HG02798 (cell line): ENCODE measurements around the gene USP36.
A peak's percentile ranks its signal among the peaks of the same experiment; 100 is the strongest.
"Not testable (repeated sequence)": the region's sequence is repeated elsewhere in the genome, so short reads cannot be mapped to it uniquely, and the experiment has no call there.

ENCODE experiments used
- ATAC-seq: cut with Tn5 transposase; IDR thresholded peaks from one replicate; pipeline ENCODE4 v1.9.1; 2021; ENCODE audit warnings: mild to moderate bottlenecking; ENCODE audit not compliant: unreplicated experiment, poor library complexity

Gene USP36

DNA sequence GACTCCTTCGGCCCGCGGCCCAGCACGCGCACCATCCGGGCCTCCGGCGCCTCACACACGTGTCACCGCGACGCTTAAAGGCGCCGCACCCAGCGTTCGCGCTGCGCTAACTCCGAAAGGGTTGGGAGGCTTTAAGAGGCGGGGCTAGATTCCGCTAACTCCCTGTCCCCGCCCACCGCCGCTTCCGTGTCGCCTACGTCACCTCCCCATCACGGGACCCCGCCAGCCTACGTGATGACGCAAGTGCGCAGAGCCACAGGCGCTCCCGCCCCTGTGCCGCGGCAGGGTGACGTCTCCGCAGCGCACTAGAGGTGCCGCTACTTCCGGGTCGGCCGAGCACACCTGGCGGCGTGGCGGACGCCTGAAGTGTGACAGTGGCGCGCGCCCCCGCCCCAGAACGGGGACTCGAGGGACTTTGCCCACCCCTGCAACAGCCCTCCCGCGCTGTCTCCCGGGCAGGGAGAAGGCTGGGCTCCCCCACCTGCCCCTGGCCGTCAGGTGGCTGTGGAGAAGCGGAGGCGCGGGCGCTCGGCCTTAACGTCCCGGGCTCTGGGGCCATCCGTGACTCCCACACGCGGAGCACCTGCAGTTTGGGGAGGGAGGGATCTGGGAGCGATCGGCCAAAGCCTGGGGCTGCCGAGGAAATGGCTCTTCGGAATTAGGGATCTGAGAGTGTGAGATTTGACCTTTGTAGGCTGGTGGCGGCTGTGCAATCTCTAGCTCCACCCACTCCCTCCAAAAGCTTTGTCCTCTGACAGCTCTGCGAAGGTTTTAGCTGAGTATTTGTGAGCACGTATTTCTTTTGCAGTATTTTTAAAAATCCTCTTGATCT lies at the start of gene USP36:
USP36 (minus strand) TSS at position 35 of the 832 bp plus-strand sequence. CDS start 4,451 bp downstream, outside the sequence.
- ATAC-seq, result peak; percentile 95

DNA sequence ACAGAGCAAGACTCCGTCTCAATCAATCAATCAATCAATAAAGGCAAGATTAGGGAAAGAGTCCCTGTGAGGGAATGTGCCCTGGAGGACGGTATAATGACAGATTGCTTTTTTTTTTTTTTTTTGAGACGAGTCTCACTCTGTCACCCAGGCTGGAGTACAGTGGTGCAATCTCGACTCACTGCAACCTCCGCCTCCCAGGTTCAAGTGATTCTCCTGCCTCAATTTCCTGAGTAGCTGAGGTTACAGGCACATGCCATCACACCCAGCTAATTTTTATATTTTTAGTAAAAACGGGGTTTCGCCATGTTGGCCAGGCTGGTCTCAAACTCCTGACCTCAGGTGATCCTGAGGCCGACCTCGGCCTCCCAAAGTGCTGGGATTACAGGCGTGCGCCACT lies 49.5 kb upstream of the USP36 start:
- ATAC-seq, result not testable (repeated sequence)

DNA sequence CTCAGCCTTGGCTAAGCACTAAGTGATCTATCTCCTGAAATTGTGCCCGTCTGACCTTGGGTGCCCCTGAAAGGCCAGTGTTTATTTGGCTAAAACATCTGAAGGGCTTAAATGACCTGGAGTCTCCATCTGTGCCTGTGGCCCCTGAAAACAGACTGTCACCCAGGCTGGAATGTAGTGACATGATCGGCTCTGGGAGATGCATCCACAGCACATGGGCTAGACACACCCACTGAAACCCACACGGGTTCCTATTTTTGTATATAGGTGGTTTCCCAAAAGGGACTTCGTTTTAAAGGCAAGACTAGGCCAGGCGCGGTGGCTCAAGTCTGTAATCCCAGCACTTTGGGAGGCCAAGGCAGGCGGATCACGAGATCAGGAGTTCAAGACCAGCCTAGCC lies 48.9 kb upstream of the USP36 start:
- ATAC-seq, result peak; percentile 55

DNA sequence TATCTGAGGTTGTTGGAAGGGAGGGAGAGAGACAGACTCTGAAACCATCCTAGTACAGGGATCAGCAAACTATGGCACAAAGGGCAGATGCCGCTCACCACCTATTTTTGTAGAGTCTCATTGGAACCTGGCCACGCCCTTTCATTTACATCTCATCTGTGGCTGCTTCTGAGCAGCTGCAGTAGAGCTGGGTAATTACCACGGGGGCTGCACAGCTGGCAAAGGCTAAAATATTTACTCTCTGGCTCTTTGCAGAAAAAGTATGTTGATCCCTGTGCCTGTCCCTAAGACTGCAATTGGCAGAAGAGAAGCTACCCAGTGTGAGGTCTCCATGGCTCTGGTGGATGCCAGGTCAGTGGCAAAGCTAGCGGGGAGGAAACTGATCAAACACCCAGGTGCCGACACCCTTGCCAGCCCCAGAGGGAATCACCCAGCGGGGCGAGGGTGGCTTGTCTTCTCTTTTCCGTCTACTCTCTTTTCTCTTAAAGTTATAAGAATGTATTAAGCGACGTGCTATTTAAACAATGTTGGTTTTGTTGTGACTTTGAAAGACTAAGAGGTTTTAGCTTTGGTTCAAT lies 48.4 kb upstream of the USP36 start:
- ATAC-seq, result no peak

DNA sequence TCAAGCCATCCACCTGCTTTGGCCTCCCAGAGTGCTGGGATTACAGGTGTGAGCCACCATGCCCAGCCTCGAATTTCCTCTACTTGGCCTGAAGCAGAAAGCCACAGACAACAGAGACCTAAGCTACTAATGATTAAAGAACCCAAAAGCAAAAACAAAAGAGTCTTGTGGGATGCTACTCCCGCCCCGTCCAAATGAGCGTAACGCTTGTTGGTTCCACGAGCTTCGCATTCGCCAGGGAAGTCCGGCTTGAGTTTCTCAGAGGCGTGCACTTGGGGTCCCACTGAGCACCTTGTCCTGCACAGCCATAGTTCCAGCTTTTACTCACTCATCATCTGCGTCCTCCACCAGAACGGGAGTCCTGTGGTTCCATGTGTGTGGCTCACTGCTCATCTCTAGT lies 46.3 kb upstream of the USP36 start:
- ATAC-seq, result no peak

DNA sequence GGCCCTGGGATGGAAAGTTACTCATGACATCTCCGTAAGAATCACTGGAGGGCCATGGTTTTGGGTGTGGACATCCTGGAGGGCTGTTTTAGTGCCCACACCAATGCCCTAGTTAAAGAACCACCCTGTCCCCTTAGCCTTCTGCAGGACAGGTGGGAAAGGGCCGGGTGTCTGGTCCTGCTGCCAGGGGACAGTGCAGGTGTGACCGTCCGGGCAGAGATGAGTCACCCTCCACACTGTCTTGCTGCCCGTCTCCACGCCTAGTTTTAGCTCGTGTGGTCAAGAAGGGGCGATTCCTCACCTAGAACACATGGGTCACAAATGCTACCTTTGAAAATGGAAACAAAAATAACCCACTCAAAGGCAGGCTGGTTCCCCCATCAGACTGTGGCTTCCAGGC lies 45.3 kb upstream of the USP36 start:
- ATAC-seq, result no peak

DNA sequence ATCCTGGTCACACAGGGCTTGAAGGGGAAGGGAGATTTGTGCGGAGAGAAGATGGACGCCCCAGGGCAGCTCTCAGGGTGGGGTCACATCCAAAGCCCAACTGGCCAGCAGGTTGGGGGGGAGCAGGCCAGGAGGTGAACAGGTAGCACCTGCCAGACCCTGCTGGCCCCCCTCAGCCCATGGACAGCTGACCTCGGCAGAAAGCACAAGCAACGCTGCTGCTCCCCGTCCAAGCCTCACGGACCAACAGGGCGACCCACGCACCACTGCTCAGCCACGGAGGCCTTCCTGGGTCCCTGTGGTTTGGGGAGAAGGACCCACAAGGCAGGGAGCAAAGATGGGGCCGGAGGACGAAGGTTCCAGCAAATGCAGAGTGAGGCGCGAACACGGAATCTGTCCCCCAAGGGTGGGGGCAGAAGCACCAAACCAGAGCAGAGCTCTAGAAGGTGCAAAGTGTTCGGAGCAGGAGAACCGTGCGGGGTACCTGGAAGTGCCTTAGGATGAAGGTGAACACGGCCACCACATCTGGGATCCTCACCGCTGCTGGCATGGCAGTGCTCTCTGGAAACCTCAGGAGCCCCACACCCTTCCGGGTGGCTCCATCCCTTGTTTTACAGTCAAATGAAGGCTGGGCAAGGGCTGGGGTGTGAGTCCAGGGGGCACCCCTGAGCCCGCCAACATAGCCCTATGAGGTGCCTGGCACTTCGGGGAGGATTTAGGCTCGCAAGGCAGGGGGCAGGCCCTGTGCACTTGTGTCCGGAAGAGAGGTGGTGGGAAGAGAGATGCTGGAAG lies 44.5 kb upstream of the USP36 start:
- ATAC-seq, result no peak

DNA sequence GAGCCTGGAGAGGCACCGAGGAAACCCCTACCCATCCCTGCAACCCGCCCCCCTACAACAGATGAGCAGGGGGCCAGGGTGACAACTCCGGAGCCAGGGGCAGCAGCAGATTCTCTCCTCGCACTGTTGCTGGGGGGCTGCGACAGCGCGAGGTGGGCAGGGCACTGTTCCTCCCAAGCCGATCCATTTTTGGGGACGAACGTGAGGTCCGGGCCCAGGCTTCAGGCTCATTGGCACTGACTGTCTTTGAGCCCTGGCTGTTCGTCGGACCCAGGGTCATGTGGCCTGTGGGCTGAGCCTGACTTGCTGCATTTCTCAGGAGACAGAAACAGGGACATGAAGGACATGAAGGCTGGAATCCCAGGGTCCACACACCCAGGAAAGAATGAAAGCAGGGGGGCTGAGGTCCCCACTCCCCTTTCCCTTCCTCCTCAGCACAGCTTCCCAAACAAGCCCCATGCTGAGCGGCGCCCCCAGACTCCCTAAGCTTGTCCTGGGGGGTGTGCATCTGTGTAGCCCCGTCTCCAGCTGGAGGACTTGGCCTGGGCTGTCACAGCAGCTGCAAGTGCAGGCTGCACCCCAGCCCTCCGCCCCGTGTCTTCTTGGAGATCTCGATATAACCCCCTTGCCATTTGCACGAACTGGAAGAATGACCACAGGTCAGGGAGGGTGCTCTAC lies 43.7 kb upstream of the USP36 start:
- no peak for ATAC-seq

DNA sequence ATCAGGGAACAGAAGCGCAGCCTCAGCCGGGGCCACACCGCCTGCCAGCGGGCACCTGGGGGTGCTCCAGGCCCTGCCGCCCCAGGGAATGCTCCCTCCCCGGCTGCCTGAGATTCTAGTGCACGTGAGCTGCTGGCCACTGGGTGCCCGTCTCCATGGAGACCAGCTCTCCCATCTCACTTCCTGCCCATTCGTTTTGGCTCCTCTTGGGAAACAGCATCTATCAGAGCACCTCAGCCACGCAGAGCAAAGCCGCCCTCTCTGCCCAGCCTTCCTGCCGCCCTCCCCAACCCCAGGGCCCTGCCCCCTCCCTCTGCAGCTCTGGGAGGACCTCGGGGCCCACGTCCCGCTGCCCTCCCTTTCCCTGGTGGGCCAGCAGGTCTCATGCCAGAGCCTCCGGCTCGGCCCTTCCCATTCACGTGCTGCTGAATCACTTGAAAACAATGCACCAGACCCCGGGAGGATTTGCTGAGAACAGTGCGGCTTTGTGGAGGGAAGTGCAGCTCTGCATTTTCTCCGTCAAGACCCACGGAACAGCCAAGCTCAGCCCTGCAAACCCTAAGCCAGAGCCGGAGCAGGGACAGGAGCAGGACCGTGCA lies 43.0 kb upstream of the USP36 start:
- ATAC-seq, result no peak

DNA sequence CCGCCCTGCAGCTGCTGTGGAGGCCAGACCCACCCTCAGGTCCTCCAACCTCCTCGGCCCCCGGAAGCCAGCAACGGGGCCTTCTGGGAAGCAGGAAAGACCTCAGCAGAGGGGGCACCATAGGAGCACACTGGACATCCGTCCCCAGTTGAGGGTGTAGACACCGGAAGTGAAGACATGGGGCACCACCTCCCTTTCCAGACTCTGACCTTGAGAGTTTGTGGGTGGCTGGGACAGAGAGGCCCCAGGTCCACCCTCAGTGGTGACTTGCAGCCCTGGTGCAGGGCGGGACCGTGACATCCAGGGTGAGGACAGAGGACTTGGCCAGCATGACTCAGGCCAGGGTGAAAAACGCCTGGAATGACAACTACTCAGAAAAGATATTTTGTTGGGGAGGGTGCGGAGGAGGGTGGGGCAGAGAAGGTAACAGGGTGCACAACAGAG lies 42.5 kb upstream of the USP36 start:
- ATAC-seq, result no peak

DNA sequence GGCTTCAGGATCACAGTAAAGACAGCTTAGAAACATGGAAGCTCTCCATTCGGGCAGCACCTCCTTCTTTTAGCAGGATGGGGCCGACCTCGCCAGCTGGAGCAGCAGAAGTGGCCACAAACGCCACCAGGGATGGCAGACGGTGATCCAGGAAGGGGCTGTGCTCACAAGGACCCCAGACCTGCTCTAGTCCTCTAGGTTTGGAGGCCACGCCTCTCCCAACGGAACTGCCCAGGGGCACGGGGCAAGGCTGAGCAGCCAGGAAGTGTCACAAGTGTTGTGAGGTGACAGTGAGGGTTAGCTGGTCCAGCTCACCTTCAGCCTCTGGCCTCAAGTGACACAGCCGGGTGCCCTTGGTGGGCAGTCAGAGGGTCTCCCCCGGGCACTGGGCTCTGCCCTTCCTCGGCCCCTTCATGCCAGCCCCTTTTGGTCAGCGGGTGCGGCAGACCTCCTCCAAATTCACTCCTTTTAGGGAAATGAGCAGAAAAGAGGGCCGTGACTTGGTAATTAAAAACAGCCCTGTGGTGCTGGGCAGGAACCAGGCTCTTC lies 42.0 kb upstream of the USP36 start:
- no peak for ATAC-seq

DNA sequence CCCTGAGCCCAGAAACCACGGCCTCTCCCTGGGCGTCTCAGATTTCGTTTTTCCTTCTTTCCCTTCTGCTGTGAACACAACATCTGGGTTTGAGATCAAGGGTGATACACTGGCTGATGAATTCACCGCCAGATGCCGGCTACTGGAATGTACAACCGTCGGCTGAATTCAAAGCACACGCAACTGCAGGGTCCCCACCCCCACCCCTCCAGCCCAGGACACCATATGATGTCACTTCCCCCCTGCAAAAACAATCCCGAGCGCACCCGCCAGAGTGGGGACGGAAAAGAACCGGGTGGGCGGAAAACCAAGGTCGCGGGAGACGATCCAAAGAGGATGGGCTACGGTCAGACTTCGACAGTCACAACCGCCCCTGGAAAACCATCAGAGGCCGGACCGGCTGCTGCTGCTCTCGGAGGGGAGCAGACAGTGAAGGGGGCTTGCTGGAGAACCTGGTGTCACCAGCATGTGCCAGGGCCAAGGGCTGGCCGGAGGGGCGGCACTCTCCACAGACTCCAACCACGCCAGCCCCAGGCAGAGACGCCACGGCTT lies 39.1 kb upstream of the USP36 start:
- ATAC-seq, result no peak

DNA sequence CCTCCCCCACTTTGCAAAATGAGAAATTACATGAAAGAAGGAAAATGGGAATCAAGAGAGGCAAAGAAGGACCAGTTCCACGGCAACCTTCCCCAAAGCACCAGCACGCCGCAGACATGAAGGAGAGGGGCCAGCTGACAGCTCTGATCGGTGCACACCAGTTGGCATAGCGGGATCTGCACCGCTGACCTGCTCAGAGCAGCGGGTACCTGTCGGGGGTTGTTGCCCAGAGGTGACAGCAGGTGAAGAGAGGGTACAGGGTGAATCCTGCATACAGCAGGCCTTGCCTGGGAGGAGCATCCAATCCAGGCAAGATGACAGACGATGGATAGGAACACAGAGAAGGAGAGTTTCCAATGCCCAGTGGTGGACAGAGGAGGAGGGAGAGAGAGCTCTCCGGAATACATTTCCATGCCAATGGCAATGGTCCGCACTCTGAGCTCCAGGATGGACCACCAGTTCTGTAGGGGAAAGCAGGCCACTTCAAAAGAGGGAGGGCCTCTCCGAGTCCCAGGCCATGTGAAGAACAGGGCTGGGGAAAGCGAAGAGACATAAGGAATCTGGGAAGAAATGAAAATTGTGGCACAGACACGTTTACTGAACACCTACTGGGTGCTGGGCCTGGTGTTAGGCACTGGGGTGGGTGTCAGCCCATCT lies 38.4 kb upstream of the USP36 start:
- no peak for ATAC-seq

DNA sequence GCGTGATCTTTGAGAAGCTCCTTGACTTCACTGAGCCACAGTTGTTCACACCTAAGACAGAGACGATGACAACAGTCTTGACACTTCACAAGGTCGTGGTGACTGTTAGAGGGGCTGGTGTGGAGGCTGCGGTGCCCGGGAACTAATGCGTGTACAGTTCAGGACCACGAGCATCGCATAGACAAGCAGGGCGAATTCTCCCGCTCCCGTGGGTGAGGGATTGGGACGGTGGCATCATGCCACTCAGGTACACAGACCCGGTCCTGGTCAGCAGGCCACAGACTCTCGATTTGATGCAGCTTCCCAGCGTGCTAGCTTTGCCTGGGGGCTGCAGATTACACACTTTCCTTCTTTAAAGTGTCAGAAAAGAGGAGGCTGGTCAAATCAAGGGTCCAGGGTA lies 37.6 kb upstream of the USP36 start:
- no peak for ATAC-seq

DNA sequence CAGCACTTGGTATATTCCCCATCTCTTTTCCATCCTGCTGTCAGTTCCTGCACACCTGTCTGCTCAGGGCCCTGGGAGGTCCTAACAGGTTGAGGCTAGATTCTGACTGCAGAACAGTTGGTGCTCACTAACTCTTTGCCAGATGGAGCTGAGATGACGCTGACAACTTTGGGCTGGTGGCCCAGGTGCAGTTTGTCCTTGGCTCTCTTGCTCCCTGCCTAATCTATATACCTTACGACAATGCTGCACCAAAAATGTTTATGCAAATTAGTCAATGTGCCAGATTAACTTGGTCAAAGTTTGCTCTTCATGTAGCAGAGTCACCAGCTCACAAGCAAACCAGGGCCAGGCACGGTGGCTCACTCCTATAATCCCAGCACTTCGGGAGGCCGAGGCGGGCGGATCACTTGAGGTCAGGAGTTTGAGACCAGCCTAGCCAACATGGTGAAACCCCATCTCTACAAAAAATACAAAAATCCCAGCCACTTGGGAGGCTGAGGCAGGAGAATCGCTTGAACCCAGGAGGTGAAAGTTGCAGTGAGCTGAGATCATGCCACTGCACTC lies 36.4 kb upstream of the USP36 start:
- not testable (repeated sequence) for ATAC-seq

DNA sequence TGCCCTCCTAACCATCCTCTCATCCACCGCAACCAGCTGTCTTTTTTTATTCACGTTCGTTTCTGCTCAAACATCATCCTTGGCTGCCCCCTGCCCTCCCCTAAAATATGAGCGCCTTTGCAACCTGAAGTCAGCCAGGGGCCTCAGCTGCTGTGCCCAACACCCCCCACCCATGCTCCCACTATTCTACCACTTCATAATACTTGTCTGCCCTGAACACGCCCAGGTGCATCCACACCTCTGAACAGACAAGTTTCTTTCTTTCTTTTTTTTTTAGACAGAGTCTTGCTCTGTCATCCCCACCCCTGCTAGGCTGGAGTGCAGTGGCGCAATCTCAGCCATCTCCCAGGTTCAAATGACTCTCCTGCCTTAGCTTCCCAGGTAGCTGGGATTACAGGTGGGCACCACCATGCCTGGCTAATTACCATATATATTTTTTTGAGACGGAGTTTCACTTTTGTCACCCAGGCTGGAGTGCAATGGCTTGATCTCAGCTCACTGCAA lies 35.5 kb upstream of the USP36 start:
- ATAC-seq, result no peak

DNA sequence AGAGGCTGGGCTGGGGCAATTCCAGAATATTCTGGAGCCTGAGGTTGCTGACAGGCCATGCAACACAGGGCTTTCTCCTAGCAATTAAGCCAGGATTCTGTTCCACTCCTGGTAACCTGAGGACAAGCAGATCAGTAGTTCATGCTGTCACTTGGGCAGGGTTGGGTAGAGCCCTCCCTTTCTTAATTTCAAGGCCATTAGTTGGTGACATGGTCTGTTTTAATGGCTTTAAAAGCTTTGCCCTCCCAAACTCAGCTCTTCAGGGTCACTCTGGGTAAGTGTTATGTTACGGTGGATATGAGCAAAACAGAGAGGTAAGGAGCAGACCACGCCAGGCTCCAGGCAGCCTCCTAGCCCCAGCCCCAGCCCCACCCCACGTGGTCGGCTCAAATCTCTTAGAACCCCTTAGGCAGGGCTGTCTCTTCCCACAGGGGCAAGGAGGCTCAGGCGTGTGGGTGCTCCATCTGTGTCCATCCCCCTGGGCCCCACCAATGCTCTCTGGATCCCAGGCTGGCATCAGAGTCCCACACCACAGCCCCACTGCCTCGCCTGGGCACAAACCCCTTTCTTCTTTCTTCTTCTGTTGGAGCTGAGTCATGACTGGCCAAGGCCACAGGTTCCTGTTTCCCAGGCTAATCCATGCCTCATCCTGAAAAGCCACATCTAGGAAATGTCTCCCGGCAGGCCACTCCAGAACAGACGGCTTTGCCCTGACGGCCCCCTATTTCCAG lies 34.9 kb upstream of the USP36 start:
- no peak for ATAC-seq
